LNCaP clone FGC (cell line): ENCODE data around the gene KLHL22.
"Not testable (repeated sequence)": the region's sequence is repeated elsewhere in the genome, so short reads cannot be mapped to it uniquely, and the experiment has no call there.

ENCODE experiments used
- DNase-seq: peaks from one replicate; pipeline ENCODE4 v3.0.0-alpha.2; 2011; ENCODE audit warnings: low read depth
- H3K4me3 ChIP-seq: 2 replicates; pipeline ENCODE4 v1.5.1; 2011; ENCODE audit warnings: mild to moderate bottlenecking, low read depth, low read length, control low read depth
- TF ChIP-seq, protein P1 (sequence below): IDR thresholded peaks from 2 replicates; pipeline ENCODE4 v1.5.1; 2012; ENCODE audit warnings: mild to moderate bottlenecking; ENCODE audit not compliant: control insufficient read depth, insufficient read depth; ENCODE audit errors: extremely low read depth

Gene KLHL22

DNA sequence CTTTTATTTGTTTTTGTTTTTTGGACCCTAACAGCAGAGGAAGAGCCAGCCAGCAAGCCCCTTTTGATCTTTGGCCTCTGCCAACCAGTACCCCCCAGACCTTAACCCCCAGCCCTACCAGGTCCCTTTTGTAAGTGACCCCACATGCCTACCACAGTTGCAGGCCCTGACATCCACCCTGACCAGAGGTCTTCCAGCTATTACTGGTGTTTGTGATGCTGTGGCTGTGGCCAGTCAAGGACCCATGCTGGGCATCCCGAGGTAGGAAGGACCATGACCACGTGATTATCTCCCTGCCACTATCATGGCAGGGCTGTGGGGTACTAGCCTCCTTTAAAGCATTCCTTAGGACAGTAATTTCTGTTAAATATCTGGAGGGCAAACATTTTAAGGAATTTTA is 20.8 kb upstream of the KLHL22 start:
- no peak overlapping the region for H3K4me3 ChIP-seq
- TF ChIP-seq, protein P1, sequence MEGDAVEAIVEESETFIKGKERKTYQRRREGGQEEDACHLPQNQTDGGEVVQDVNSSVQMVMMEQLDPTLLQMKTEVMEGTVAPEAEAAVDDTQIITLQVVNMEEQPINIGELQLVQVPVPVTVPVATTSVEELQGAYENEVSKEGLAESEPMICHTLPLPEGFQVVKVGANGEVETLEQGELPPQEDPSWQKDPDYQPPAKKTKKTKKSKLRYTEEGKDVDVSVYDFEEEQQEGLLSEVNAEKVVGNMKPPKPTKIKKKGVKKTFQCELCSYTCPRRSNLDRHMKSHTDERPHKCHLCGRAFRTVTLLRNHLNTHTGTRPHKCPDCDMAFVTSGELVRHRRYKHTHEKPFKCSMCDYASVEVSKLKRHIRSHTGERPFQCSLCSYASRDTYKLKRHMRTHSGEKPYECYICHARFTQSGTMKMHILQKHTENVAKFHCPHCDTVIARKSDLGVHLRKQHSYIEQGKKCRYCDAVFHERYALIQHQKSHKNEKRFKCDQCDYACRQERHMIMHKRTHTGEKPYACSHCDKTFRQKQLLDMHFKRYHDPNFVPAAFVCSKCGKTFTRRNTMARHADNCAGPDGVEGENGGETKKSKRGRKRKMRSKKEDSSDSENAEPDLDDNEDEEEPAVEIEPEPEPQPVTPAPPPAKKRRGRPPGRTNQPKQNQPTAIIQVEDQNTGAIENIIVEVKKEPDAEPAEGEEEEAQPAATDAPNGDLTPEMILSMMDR, result no peak
- DNase-seq, result no peak

DNA sequence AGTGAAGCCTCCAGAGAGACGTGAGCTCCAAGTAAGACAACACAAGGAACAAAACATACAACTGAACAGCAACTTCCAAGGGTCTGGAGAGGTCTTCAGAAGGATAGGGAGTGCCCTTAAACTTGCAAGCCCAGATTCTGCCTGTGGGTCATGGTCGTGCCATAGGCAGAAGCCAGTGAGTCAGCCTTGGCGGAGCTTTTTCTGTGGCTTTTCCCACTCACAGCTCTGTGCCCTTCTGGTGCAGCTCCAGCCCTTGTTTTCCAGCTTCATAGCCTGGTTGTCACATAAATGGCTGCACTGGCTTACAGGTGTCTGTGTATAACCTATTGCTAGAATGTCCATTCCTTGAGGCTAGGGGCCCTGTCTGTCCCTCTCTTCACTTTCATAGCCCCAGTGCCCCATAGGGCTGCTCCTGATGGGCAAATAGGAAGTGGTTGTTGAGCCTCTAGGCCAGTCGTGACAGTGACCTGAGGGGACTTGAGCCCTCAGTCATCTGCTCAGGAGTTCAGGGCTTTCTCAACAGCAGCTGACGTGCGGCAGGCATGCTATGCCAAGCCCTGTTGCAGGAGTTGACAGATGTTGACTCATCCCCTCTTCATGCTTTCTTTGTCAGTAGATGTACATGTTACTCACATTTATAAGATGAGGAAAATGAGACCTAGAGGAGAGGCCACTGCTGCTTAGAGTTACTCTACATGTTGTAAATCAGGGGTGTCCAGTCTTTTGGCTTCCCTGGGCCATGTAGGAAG is 19.2 kb upstream of the KLHL22 start:
- no peak overlapping the region for H3K4me3 ChIP-seq
- no peak for DNase-seq
- TF ChIP-seq, protein P1, result no peak

DNA sequence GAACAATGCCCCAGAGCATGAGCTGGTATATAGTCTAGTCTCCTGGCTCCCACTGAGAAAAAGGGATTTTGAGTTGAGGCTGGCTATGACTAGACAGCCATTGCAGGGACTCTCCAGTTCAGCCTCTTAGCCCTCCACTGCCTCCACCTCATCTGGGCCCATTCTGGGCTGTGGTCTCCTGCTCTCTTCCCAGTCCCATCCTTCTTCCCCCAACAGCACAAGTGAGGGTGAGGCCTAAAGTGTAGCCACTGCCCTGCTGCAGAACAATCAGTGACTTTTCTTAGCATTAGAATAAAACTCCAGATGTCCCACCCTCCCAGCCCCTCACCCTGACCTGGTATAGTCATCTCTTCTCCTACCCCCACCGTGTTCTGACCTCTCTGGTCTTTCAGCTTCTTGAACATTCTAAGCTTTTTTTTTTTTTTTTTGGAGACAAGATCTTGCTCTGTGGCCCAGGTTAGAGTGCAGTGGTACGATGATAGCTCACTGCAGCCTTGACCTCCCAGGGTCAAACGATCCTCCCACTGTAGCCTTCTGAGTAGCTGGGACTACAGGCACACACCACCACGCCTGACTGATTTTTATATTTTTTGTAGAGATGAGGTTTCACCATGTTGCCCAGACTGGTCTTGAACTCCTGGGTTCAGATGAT is 16.1 kb upstream of the KLHL22 start:
- TF ChIP-seq, protein P1, result no peak
- H3K4me3 ChIP-seq, result no peak overlapping the region
- no peak for DNase-seq

DNA sequence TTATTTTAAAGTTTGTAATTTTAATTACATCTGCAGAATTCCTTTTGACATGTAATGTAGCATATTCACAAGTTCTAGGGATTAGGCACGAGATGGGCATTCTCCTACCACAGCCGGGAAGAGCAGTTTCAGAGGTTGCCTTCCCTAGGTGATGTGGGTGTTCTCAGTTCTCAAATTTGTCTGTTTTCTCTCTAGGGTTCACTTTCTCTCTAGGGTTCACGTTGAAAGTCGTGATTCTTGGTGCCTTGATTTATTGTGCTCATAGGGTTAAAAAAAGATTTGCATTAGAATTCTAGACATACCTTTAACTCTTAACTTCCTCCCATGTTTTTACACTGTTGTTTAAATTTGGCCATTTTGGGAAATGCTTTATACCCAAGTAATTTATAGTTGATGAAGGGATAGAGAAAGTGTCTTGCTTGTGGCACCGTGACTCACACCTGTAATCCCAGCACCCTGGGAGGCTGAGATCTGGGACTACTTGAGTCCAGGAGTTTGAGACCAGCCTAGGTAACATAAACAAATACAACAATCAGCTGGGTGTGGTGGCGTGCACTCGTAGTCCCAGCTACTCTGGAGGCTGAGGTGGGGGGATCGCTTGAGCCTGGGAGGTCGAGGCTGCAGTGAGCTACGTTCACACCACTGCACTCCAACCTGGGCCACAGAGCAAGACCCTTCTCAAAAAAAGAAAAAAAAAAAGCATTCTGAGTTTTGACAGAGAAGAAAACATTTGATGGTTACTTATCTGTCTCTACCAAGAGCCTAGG is 15.4 kb upstream of the KLHL22 start:
- TF ChIP-seq, protein P1, result no peak
- DNase-seq, result no peak
- no peak overlapping the region for H3K4me3 ChIP-seq

DNA sequence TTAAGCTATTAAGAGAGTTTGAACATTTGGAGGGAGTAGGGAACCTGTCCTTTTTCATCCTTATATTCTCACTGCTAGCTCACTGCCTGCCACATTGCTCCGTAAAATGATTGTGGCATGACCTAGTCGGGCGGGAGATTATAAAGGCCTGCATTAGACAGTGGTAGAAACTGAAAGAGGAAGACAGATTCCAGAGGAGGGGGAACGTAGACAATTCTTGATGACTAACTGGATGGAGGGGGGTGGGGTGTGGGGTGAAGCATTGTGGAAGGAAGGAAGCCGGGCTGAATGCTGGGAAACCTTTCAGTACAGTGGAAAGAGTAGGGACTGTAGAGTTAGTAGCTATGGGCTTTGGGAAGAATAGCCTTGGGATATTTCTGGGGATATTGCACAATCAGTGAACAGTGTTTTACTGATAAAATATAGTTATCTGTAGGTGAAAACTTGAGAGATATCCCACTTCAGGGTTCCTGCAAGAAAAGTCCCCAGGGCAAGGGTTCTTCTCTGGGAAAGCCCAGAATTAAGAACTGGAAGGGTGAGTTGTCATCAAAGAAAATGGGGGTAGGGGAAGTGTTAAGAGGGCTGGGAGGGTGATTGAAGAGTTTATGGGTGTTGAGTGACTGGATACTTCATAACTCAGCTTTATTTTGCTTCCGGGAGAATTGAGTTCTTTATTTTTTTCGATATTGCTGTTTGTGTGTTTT is 13.9 kb upstream of the KLHL22 start:
- H3K4me3 ChIP-seq, result peak overlapping the region; percentile 63
- DNase-seq, result no peak
- TF ChIP-seq, protein P1, result no peak

DNA sequence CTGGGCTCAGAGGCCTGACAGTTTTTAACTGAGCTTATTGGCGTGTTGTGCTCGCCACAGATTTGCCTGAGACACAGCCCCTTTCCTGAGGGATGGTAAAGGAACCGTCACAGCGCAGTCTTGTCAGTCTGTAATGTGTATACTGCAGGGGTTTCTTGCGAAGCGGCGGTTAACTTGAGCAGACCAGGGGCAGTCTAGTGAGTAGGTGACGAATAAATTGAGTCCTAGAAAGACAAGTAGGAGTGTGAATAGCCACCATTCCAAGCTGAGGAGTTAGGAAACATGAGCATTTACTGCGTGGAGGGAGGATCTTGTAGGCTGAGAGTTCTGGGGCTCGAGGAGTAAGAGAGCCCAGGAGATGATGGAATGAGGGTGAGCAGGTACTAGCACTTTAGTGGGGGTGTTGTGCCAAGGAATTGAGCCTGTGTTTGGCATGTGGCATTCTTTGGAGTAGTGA is 13.2 kb upstream of the KLHL22 start:
- DNase-seq, result no peak
- peak overlapping the region; percentile 63 for H3K4me3 ChIP-seq
- TF ChIP-seq, protein P1, result no peak

DNA sequence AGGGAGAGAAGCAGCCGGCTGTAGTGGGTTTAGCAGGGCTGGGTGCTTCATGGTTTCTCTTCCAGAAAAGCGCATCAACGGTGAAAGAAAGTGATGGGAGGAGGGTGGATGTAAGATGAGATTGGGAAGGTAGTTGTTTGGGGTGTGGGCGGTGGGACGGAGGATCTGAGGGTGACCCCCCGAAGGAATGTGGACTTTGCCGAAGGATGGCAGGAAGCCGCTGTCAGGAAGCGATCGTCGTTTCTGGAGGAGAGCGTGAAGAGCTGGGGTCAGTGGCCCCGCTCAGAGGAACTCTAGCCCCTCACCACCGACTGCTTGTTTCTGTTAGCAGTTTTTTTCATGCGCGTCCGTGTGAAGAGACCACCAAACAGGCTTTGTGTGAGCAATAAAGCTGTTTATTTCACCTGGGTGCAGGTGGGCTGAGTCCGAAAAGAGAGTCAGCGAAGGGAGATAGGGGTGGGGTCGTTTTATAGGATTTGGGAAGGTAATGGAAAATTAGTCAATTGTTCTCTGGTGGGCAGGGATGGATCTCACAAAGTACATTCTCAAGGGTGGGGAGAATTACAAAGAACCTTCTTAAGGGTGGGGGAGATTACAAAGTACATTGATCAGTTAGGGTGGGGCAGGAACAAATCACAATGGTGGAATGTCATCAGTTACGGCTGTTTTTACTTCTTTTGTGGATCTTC is 12.6 kb upstream of the KLHL22 start:
- DNase-seq, result not testable (repeated sequence)

More for the DNA sequence above, 12.6 kb upstream of the KLHL22 start:
- peak overlapping the region; percentile 63 for H3K4me3 ChIP-seq
